Subcutaneous adipose tissue (tissue), 4 donors: Measurements from ENCODE around the gene ICAM3. TPM values are rescaled to one million over a fixed set of nuclear protein-coding genes. Genes with fewer than 3 reads are reported as not detected.

Experiments used
- total RNA-seq, 4 donors: library from RNA; depleted of rRNA; stranded (reverse); fragments of >200 nt; gene quantifications; one replicate each; pipeline ENCODE4 v1.1.0, GENCODE V29; 2016
- TF ChIP-seq, protein P1 (sequence below): fragments of 450-650 bp; IDR thresholded peaks from one replicate; pipeline ENCODE4 v1.5.1; 2016; ENCODE audit warnings: low read depth, mild to moderate bottlenecking, control low read depth, antibody characterized with exemption, moderate library complexity

Gene ICAM3
- total RNA-seq, 4 donors from 2014 or later: 4.9 to 17.3 (median 9.2) TPM

- TF ChIP-seq, protein P1, sequence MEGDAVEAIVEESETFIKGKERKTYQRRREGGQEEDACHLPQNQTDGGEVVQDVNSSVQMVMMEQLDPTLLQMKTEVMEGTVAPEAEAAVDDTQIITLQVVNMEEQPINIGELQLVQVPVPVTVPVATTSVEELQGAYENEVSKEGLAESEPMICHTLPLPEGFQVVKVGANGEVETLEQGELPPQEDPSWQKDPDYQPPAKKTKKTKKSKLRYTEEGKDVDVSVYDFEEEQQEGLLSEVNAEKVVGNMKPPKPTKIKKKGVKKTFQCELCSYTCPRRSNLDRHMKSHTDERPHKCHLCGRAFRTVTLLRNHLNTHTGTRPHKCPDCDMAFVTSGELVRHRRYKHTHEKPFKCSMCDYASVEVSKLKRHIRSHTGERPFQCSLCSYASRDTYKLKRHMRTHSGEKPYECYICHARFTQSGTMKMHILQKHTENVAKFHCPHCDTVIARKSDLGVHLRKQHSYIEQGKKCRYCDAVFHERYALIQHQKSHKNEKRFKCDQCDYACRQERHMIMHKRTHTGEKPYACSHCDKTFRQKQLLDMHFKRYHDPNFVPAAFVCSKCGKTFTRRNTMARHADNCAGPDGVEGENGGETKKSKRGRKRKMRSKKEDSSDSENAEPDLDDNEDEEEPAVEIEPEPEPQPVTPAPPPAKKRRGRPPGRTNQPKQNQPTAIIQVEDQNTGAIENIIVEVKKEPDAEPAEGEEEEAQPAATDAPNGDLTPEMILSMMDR: no peak
These were observed 9.9 kb downstream of the ICAM3 start for GRCh38 chr19:10329555-10329954.

DNA sequence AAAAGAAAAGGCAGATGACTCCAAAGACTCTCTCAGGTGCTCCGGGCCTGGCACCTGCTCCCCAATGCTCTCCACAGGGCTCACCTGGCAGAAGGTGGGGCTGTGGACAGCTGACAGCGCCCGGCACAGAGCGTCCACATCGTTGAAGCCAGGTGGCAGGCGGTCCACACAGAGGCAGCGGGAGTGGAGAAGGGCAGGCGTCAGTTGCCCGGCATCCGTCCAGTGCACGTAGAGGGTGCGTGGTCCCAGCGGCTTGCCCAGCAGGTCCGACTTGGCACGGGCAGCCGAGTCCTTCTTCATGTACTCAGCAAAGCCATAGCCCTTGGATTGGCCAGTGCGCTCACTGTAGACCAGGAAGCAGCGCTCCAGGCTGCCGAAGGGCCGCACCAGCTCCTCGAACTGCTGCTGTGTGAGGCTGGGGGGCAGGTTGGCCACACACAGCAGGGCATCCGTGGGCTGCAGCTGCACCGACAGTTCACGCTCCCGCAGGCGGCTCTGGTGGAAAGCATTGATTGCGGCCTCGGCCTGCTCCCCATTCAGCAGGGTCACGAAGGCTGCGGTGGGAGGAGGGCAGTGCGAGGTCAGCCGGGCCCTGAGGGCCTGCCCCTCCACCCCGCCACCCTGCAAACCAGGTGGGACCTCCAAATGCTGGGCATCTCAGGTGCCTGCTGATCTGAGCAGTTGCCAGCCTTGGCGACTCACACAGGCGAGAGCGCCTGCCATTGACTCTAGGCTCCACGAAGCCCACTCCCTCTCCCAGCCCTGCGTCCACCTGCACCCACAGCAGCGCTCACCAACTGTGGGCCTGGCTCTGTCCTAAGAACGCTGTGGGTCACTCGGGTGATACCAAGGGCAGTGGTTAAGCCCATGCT is 10.6 kb downstream of the ICAM3 start:
- TF ChIP-seq, protein P1: no peak

DNA sequence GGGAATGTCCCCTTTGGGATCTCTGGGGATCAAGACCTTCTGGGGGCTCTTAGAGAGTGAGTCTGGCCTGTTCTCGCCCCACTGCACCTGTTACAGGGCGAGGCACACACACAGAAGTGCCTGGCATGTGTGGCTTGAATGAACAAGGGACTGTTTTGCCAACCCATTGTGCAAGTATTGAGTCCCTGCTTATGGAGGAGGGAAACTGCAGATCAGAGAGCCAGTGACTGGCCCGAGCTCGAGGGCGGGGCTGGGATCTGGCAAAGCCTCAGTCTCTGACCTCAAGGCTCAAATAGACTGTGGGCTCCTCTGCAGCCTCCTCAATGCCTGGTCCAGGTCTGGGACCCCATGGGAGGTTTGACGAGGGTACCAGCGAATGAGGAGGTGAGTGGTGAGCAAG is 11.6 kb downstream of the ICAM3 start:
- TF ChIP-seq, protein P1: no peak

DNA sequence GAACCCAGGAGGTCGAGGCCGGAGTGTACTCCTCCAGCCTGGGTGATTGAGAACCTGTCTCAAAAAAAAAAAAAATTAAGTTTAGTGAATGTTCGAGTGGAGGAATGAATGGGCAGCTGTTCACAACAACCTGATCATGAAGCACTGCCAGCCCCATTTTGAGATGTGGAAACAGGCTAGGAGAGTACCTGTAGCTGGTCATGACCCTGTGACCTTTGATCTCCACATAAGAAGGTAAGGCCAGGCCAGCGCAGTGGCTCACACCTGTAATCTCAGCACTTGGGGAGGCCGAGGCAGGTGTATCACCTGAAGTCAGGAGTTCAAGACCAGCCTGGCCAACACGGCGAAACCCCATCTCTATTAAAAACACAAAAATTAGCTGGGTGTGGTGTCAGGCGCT is 13.7 kb downstream of the ICAM3 start:
- TF ChIP-seq, protein P1: no peak

DNA sequence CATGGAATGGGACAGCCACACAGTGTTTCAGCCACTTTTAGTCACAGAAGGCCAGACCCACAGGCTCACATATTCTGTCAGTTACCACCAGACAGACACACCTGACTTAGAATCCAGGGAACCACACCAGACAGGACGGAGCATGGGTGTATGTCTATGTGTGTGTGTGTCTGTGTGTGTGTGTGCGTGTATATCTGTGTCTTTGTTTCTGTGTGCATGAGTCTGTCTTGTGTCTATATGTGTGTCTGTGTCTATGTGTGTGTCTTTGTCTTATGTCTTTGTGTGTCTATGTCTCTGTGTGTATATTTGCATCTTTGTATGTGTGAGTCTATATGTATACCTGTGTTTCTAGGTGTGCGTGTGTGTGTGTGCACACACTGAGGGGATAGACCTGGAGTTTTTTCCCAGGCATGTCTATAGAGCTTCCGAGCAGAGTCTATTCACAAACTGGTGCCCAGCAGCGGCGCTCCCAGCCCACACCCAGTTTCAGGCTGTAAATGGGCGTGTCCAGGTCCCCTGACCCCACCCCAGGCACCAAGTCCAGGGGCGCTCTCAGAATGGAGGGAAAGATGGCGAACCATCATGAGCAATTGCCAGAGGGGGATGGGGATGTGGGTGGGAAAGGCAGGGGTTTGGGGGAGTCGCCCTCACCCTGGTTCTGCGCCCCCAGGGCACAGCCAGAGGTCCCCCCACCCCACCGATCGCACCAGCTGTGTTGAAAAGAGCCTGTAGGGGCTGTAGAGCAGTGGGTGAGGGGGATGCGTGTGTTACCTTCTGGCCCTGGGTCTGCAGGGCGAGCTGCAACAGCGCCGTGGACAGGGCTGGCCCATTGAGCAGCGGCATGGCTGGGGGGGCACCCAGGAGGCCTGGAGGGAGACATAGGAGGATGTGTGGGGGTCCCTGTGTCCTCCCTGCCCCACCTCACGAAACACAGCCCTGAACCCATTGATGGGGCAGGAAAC is 17.3 kb downstream of the ICAM3 start:
- TF ChIP-seq, protein P1: no peak

DNA sequence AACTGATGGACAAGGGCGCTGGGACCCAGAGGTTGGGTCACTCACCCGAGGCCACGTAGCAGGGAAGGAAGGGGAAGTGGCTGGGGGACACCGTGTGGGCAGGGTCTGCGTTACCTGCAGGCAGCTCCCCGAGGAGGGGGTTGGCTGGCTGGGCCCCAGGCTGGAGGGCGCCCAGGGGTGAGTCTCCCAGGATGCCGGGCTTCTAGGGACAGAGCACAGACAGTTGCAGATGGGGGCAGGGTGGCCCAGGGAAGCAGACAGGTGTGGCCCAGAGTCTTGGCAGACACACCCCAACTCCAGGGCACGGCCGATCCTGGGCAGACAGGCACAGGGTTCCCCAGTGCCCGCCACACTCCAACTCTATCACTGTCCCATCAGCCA is 18.0 kb downstream of the ICAM3 start:
- TF ChIP-seq, protein P1: no peak
